ENCODE data around the gene BTBD19. TPM values are rescaled to one million over a fixed set of nuclear protein-coding genes. Genes with fewer than 3 reads are reported as not detected.

The BTBD19 gene
- total RNA-seq, 2 donors from 2014 or later, result 1.6 to 2.5 TPM

GRCh38 chr1:44828003-44828651, 19.8 kb downstream of the BTBD19 start:
- Histone ChIP-seq H3K27me3 (no peaks in the 10 kb centered on the region), H3K27ac (no peak overlapping the region), H3K4me3 (no peak overlapping the region), H3K9ac (ENCODE audit: low read depth in 2 of 2, low read length in 2 of 2) (no peak overlapping the region), H3K4me1 (no peaks in the 10 kb centered on the region), H3K9me3 (no peaks in the 10 kb centered on the region), H3K36me3 (no peaks in the 10 kb centered on the region)
- DNase-seq, result no peak
- TF ChIP-seq CTCF (IDR thresholded peaks at IDR 0.05), result no peak
- intact Hi-C loops (cut with DNase I), result no loop called here

- TF ChIP-seq CTCF (IDR thresholded peaks at IDR 0.05), result no peak
- Histone ChIP-seq H3K36me3 (no peaks in the 10 kb centered on the region), H3K4me1 (no peaks in the 10 kb centered on the region), H3K9ac (ENCODE audit: low read depth in 2 of 2, low read length in 2 of 2) (no peak overlapping the region), H3K27ac (no peak overlapping the region), H3K9me3 (no peaks in the 10 kb centered on the region), H3K27me3 (no peaks in the 10 kb centered on the region), H3K4me3 (no peak overlapping the region)
- no peak for DNase-seq
- intact Hi-C loops (cut with DNase I), result no loop called here
Measured at GRCh38 chr1:44828841-44829440, 20.6 kb downstream of the BTBD19 start.

GRCh38 chr1:44829506-44830384, 21.4 kb downstream of the BTBD19 start:
- intact Hi-C loops (cut with DNase I), result loop anchor here (5.0 to 10.0 kb wide), 2 partner anchors 37 to 475 kb away; no protein-coding TSS in a partner anchor
- no peak overlapping the region for H3K4me3 ChIP-seq
- no peak for DNase-seq
- H3K4me1 ChIP-seq, result no peaks in the 10 kb centered on the region
- H3K27me3 ChIP-seq, result no peaks in the 10 kb centered on the region
- H3K9ac ChIP-seq (ENCODE audit: low read depth in 2 of 2, low read length in 2 of 2), result no peak overlapping the region
- H3K27ac ChIP-seq, result no peak overlapping the region
- H3K36me3 ChIP-seq, result no peaks in the 10 kb centered on the region
- TF ChIP-seq CTCF (IDR thresholded peaks at IDR 0.05), result no peak
- no peaks in the 10 kb centered on the region for H3K9me3 ChIP-seq

GRCh38 chr1:44830900-44831304, 22.6 kb downstream of the BTBD19 start:
- no peaks in the 10 kb centered on the region for H3K27me3 ChIP-seq
- no peaks in the 10 kb centered on the region for H3K9me3 ChIP-seq
- H3K9ac ChIP-seq (ENCODE audit: low read depth in 2 of 2, low read length in 2 of 2), result no peak overlapping the region
- DNase-seq, result no peak
- no peak overlapping the region for H3K4me3 ChIP-seq
- TF ChIP-seq CTCF (IDR thresholded peaks at IDR 0.05), result no peak
- no peaks in the 10 kb centered on the region for H3K36me3 ChIP-seq
- intact Hi-C loops (cut with DNase I), result loop anchor here (5.0 to 10.0 kb wide), 2 partner anchors 39 to 474 kb away; no protein-coding TSS in a partner anchor
- H3K27ac ChIP-seq, result no peak overlapping the region
- H3K4me1 ChIP-seq, result no peaks in the 10 kb centered on the region

GRCh38 chr1:44831516-44831915, 23.2 kb downstream of the BTBD19 start:
- DNase-seq, result no peak
- no peaks in the 10 kb centered on the region for H3K4me1 ChIP-seq
- H3K27me3 ChIP-seq, result no peaks in the 10 kb centered on the region
- H3K36me3 ChIP-seq, result no peaks in the 10 kb centered on the region
- intact Hi-C loops (cut with DNase I), result loop anchor here (5.0 to 10.0 kb wide), 2 partner anchors 39 to 473 kb away; no protein-coding TSS in a partner anchor
- no peak overlapping the region for H3K9ac ChIP-seq (ENCODE audit: low read depth in 2 of 2, low read length in 2 of 2)
- H3K4me3 ChIP-seq, result no peak overlapping the region
- H3K9me3 ChIP-seq, result no peaks in the 10 kb centered on the region
- no peak for TF ChIP-seq CTCF (IDR thresholded peaks at IDR 0.05)
- no peak overlapping the region for H3K27ac ChIP-seq

All from colonic mucosa (tissue), 4 donors.